Measurements from ENCODE around the gene RHOBTB1.

Gene RHOBTB1

DNA sequence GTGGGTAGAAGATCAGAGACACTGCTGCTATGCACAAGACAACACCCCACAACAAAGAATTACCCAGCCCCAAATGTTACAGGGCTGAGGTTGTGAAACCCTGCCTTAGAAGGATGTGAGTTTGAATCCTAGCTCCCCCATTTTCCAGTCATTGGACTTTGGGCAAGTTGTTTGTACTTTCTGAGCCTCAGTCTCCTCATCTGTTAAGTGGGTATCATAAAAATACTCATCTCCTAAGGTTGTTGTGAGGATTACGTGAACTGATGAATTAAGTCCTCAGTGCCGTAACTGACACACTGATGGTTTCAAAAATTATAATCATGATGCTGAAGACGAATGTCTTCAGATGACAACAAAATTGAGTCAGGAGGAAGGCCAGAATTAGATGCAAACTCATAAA, 30.3 kb downstream of the RHOBTB1 start:
- no peak overlapping the region for H3K56ac ChIP-seq (ENCODE audit: low read length)
- H3K4me3 ChIP-seq (ENCODE audit: low read length): no peak overlapping the region
- H2AK5ac ChIP-seq (ENCODE audit: low read length): no peak overlapping the region
- no peak overlapping the region for H2BK120ac ChIP-seq (ENCODE audit: low read depth, low read length)
- H3K18ac ChIP-seq (ENCODE audit: low read length): no peak overlapping the region
- H3K4me2 ChIP-seq (ENCODE audit: low read length): no peak overlapping the region
- H2BK5ac ChIP-seq (ENCODE audit: low read length): no peak overlapping the region
- H3K27ac ChIP-seq (ENCODE audit: low read depth, low read length): no peak overlapping the region
- H4K8ac ChIP-seq (ENCODE audit: low read depth, low read length): no peak overlapping the region
- no peak overlapping the region for H4K5ac ChIP-seq (ENCODE audit: low read length)
- no peaks in the 10 kb centered on the region for H3K79me1 ChIP-seq (ENCODE audit: low read length)
- H3K4me1 ChIP-seq (ENCODE audit: control insufficient read depth, low read depth, low read length): no peaks in the 10 kb centered on the region
- no peaks in the 10 kb centered on the region for H3K36me3 ChIP-seq (ENCODE audit: control insufficient read depth, insufficient read depth, low read length)
- H3K23ac ChIP-seq (ENCODE audit: low read length): no peak overlapping the region
- no peak for DNase-seq
- H3K27me3 ChIP-seq (ENCODE audit: insufficient read depth, low read length, poor library complexity): no peaks in the 10 kb centered on the region
- H2BK15ac ChIP-seq (replicated peaks; ENCODE audit: low read depth): no peak overlapping the region
- H3K9ac ChIP-seq (ENCODE audit: low read length): no peak overlapping the region
- H3K79me2 ChIP-seq (ENCODE audit: control insufficient read depth, insufficient read depth, low read length): no peaks in the 10 kb centered on the region
- no peak overlapping the region for H3K4ac ChIP-seq (ENCODE audit: low read depth, low read length)
- WGBS (ENCODE audit: extremely low coverage, insufficient coverage, low lambda C conversion rate): no CpG with 5 or more reads among the region's 3 CpGs

DNA sequence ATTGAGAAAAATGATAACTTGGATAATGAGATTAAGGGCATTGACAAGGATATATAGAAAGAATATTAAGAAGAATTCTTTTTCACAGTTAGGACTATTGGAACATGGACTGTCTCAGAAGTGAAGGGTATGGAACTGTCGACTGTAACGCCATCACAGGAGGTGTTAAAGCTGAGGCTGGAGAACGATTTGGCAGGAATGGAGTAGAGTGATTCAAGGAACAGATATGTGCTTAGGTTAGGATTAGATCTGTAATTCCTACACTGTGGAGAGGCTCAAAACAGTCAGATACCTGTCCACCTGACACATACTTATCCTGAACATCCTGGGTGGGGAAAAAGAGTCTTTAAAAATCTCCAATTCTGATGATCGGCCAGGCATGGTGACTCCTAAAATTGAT, 30.9 kb downstream of the RHOBTB1 start:
- Histone ChIP-seq H3K4me1 (ENCODE audit: control insufficient read depth, low read depth, low read length) (no peaks in the 10 kb centered on the region), H4K8ac (ENCODE audit: low read depth, low read length) (no peak overlapping the region), H3K9ac (ENCODE audit: low read length) (no peak overlapping the region), H4K5ac (ENCODE audit: low read length) (no peak overlapping the region), H3K27ac (ENCODE audit: low read depth, low read length) (no peak overlapping the region), H3K36me3 (ENCODE audit: control insufficient read depth, insufficient read depth, low read length) (no peaks in the 10 kb centered on the region), H3K79me1 (ENCODE audit: low read length) (no peaks in the 10 kb centered on the region), H3K27me3 (ENCODE audit: insufficient read depth, low read length, poor library complexity) (no peaks in the 10 kb centered on the region), H3K4me3 (ENCODE audit: low read length) (no peak overlapping the region), H3K4me2 (ENCODE audit: low read length) (no peak overlapping the region), H3K18ac (ENCODE audit: low read length) (no peak overlapping the region), H3K79me2 (ENCODE audit: control insufficient read depth, insufficient read depth, low read length) (no peaks in the 10 kb centered on the region), H3K56ac (ENCODE audit: low read length) (no peak overlapping the region), H2AK5ac (ENCODE audit: low read length) (no peak overlapping the region), H2BK15ac (replicated peaks; ENCODE audit: low read depth) (no peak overlapping the region), H2BK120ac (ENCODE audit: low read depth, low read length) (no peak overlapping the region), H3K4ac (ENCODE audit: low read depth, low read length) (no peak overlapping the region), H2BK5ac (ENCODE audit: low read length) (no peak overlapping the region), H3K23ac (ENCODE audit: low read length) (no peak overlapping the region)
- DNase-seq: no peak
- no CpG with 5 or more reads among the region's 4 CpGs for WGBS (ENCODE audit: extremely low coverage, insufficient coverage, low lambda C conversion rate)

DNA sequence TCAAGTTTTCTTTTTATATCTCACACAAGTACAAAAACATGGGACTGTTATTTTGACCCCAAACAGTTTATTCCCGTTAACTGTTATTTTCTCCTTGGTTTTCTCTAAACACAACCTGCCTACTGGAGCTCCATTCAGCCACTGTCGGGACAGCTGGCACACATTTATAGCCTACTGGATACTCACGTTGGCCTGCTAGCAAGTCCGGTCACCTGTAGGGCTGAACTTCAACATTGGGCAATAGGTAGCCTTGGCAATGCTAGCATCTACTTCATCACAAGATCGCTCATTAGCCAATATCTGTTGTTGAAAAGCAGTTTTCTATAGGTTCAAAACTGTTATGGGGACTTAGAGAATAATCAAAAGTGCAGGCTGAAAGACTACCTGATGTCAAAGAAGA, 32.3 kb downstream of the RHOBTB1 start:
- H3K56ac ChIP-seq (ENCODE audit: low read length): no peak overlapping the region
- no CpG with 5 or more reads among the region's 5 CpGs for WGBS (ENCODE audit: extremely low coverage, insufficient coverage, low lambda C conversion rate)

DNA sequence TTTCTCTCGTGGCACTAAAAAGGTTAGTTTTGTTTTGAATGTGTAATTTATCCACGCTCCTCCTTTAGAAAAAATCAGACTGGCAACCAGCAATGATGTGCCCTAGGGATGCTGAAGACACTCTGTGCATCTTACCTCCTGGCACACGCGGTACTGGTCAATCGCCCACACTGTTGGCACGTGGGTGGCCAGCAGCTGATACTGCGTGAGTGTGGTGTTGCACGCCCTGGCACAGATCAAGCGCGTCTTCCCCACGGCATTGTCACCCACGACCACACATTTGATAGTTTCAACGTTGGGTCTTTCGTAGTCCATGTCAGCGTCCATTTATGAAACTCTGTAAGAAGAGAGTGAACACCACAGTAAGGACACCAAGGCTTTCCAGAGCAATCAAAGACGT, 32.8 kb downstream of the RHOBTB1 start:
- no peak overlapping the region for H3K9ac ChIP-seq (ENCODE audit: low read length)
- no peak overlapping the region for H3K4ac ChIP-seq (ENCODE audit: low read depth, low read length)
- H3K36me3 ChIP-seq (ENCODE audit: control insufficient read depth, insufficient read depth, low read length): no peaks in the 10 kb centered on the region
- DNase-seq: no peak
- H3K27ac ChIP-seq (ENCODE audit: low read depth, low read length): no peak overlapping the region
- WGBS (ENCODE audit: extremely low coverage, insufficient coverage, low lambda C conversion rate): no CpG with 5 or more reads among the region's 16 CpGs
- no peak overlapping the region for H3K18ac ChIP-seq (ENCODE audit: low read length)
- H3K23ac ChIP-seq (ENCODE audit: low read length): no peak overlapping the region
- no peak overlapping the region for H3K4me3 ChIP-seq (ENCODE audit: low read length)
- no peaks in the 10 kb centered on the region for H3K4me1 ChIP-seq (ENCODE audit: control insufficient read depth, low read depth, low read length)
- no peaks in the 10 kb centered on the region for H3K27me3 ChIP-seq (ENCODE audit: insufficient read depth, low read length, poor library complexity)
- H2BK5ac ChIP-seq (ENCODE audit: low read length): no peak overlapping the region
- H4K5ac ChIP-seq (ENCODE audit: low read length): no peak overlapping the region
- no peak overlapping the region for H3K56ac ChIP-seq (ENCODE audit: low read length)
- H2BK15ac ChIP-seq (replicated peaks; ENCODE audit: low read depth): no peak overlapping the region
- no peak overlapping the region for H3K4me2 ChIP-seq (ENCODE audit: low read length)
- no peak overlapping the region for H4K8ac ChIP-seq (ENCODE audit: low read depth, low read length)
- no peaks in the 10 kb centered on the region for H3K79me1 ChIP-seq (ENCODE audit: low read length)
- no peak overlapping the region for H2AK5ac ChIP-seq (ENCODE audit: low read length)
- no peaks in the 10 kb centered on the region for H3K79me2 ChIP-seq (ENCODE audit: control insufficient read depth, insufficient read depth, low read length)
- no peak overlapping the region for H2BK120ac ChIP-seq (ENCODE audit: low read depth, low read length)

More for the DNA sequence above, 32.3 kb downstream of the RHOBTB1 start:
- Histone ChIP-seq H3K4ac (ENCODE audit: low read depth, low read length) (no peak overlapping the region), H4K8ac (ENCODE audit: low read depth, low read length) (no peak overlapping the region), H3K4me2 (ENCODE audit: low read length) (no peak overlapping the region), H3K4me1 (ENCODE audit: control insufficient read depth, low read depth, low read length) (no peaks in the 10 kb centered on the region), H4K5ac (ENCODE audit: low read length) (no peak overlapping the region), H3K79me1 (ENCODE audit: low read length) (no peaks in the 10 kb centered on the region), H2BK5ac (ENCODE audit: low read length) (no peak overlapping the region), H3K4me3 (ENCODE audit: low read length) (no peak overlapping the region), H3K79me2 (ENCODE audit: control insufficient read depth, insufficient read depth, low read length) (no peaks in the 10 kb centered on the region), H3K23ac (ENCODE audit: low read length) (no peak overlapping the region), H2BK15ac (replicated peaks; ENCODE audit: low read depth) (no peak overlapping the region), H3K27me3 (ENCODE audit: insufficient read depth, low read length, poor library complexity) (no peaks in the 10 kb centered on the region), H3K36me3 (ENCODE audit: control insufficient read depth, insufficient read depth, low read length) (no peaks in the 10 kb centered on the region), H2BK120ac (ENCODE audit: low read depth, low read length) (no peak overlapping the region), H3K18ac (ENCODE audit: low read length) (no peak overlapping the region), H2AK5ac (ENCODE audit: low read length) (no peak overlapping the region), H3K27ac (ENCODE audit: low read depth, low read length) (no peak overlapping the region), H3K9ac (ENCODE audit: low read length) (no peak overlapping the region)
- DNase-seq: no peak

DNA sequence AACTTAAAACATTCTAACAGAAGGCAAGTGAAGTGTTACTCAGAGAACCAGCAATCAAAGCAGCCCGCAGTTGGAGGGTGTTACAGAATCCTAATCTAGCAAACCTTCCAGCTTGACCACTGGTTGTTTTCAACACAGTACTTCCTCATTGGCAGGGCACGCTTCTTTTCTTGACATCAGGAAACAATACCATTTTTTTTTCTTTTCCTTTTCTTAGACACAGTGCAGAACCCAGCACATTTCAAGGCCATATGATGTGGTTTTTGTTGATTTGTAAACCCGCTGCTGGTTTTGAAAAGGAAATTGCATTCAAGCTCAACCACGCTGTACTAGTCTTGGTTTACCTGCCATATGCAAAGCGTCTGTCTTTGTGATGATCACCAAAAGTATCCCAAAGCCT, 33.4 kb downstream of the RHOBTB1 start:
- WGBS (ENCODE audit: extremely low coverage, insufficient coverage, low lambda C conversion rate): no CpG with 5 or more reads among the region's 5 CpGs
- no peak overlapping the region for H3K4me3 ChIP-seq (ENCODE audit: low read length)
- H3K4me2 ChIP-seq (ENCODE audit: low read length): no peak overlapping the region
- H3K56ac ChIP-seq (ENCODE audit: low read length): no peak overlapping the region
- no peak overlapping the region for H4K5ac ChIP-seq (ENCODE audit: low read length)
- H3K36me3 ChIP-seq (ENCODE audit: control insufficient read depth, insufficient read depth, low read length): no peaks in the 10 kb centered on the region
- H2BK5ac ChIP-seq (ENCODE audit: low read length): no peak overlapping the region
- no peak overlapping the region for H3K18ac ChIP-seq (ENCODE audit: low read length)
- H3K4ac ChIP-seq (ENCODE audit: low read depth, low read length): no peak overlapping the region
- no peaks in the 10 kb centered on the region for H3K79me1 ChIP-seq (ENCODE audit: low read length)
- H3K23ac ChIP-seq (ENCODE audit: low read length): no peak overlapping the region
- H2BK15ac ChIP-seq (replicated peaks; ENCODE audit: low read depth): no peak overlapping the region
- no peak overlapping the region for H2BK120ac ChIP-seq (ENCODE audit: low read depth, low read length)
- H3K9ac ChIP-seq (ENCODE audit: low read length): no peak overlapping the region
- no peaks in the 10 kb centered on the region for H3K4me1 ChIP-seq (ENCODE audit: control insufficient read depth, low read depth, low read length)
- H4K8ac ChIP-seq (ENCODE audit: low read depth, low read length): no peak overlapping the region
- no peak overlapping the region for H2AK5ac ChIP-seq (ENCODE audit: low read length)
- no peaks in the 10 kb centered on the region for H3K27me3 ChIP-seq (ENCODE audit: insufficient read depth, low read length, poor library complexity)
- no peaks in the 10 kb centered on the region for H3K79me2 ChIP-seq (ENCODE audit: control insufficient read depth, insufficient read depth, low read length)
- no peak overlapping the region for H3K27ac ChIP-seq (ENCODE audit: low read depth, low read length)
- DNase-seq: no peak

DNA sequence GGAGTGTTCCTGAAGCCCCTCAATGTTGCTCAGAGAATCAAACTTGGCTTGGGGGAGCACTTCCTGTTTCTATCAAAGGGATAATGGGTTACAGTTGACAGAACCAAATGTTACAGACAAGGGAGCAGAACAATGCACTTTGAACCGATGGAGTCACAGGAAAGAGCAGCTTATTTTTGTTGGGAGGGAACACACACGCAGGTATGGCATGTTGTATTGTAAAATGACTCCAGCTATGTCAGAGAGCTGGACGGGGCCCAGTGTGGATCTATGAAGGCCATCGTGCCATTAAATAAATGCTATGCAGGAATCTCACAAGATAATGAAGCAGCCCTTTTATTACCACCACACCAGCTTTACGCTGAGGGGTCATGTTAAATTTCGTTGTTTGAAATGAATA, 35.1 kb downstream of the RHOBTB1 start:
- Histone ChIP-seq H3K18ac (ENCODE audit: low read length) (no peak overlapping the region), H4K8ac (ENCODE audit: low read depth, low read length) (no peak overlapping the region), H4K5ac (ENCODE audit: low read length) (no peak overlapping the region), H3K79me2 (ENCODE audit: control insufficient read depth, insufficient read depth, low read length) (no peaks in the 10 kb centered on the region), H2BK15ac (replicated peaks; ENCODE audit: low read depth) (no peak overlapping the region), H3K56ac (ENCODE audit: low read length) (no peak overlapping the region), H2AK5ac (ENCODE audit: low read length) (no peak overlapping the region), H2BK5ac (ENCODE audit: low read length) (no peak overlapping the region), H3K27me3 (ENCODE audit: insufficient read depth, low read length, poor library complexity) (no peaks in the 10 kb centered on the region), H3K4me1 (ENCODE audit: control insufficient read depth, low read depth, low read length) (no peaks in the 10 kb centered on the region), H3K79me1 (ENCODE audit: low read length) (no peaks in the 10 kb centered on the region), H3K23ac (ENCODE audit: low read length) (no peak overlapping the region), H3K27ac (ENCODE audit: low read depth, low read length) (no peak overlapping the region), H3K4me3 (ENCODE audit: low read length) (no peak overlapping the region), H2BK120ac (ENCODE audit: low read depth, low read length) (no peak overlapping the region), H3K9ac (ENCODE audit: low read length) (no peak overlapping the region), H3K36me3 (ENCODE audit: control insufficient read depth, insufficient read depth, low read length) (no peaks in the 10 kb centered on the region), H3K4me2 (ENCODE audit: low read length) (no peak overlapping the region), H3K4ac (ENCODE audit: low read depth, low read length) (no peak overlapping the region)
- no peak for DNase-seq
- no CpG with 5 or more reads among the region's 6 CpGs for WGBS (ENCODE audit: extremely low coverage, insufficient coverage, low lambda C conversion rate)

All from mesendoderm (in vitro differentiated cells).